Ramos (cell line): ENCODE results near the gene FERMT3.
"Not testable (repeated sequence)": the region's sequence is repeated elsewhere in the genome, so short reads cannot be mapped to it uniquely, and the experiment has no call there.

Experiments used
- in situ Hi-C: fragments of 300-500 bp; cut with MboI; formaldehyde crosslinking; loops from one replicate; pipeline ENCODE4 v1.14.3; 2022; ENCODE audit warnings: low sequenced_read_pairs; ENCODE audit not compliant: unreplicated experiment

Gene FERMT3

GRCh38 chr11:64206457-64207255, at the start of gene FERMT3:
TSS of gene FERMT3 (plus strand) at chr11:64206721. CDS start at chr11:64207365, 644 bp downstream.
- in situ Hi-C loops = no loop called here

GRCh38 chr11:64157631-64158394, 48.7 kb upstream of the FERMT3 start:
- in situ Hi-C loops = no loop called here

GRCh38 chr11:64161037-64161436, 45.5 kb upstream of the FERMT3 start:
- in situ Hi-C loops = no loop called here

- in situ Hi-C loops = not testable (repeated sequence)
Measured at GRCh38 chr11:64162769-64163168, 43.8 kb upstream of the FERMT3 start.

GRCh38 chr11:64163951-64164350, 42.6 kb upstream of the FERMT3 start:
- in situ Hi-C loops = no loop called here

- in situ Hi-C loops = no loop called here
Measured at GRCh38 chr11:64164392-64165312, 41.9 kb upstream of the FERMT3 start.

GRCh38 chr11:64165481-64165841, 41.1 kb upstream of the FERMT3 start:
- in situ Hi-C loops = no loop called here

GRCh38 chr11:64165842-64166635, 40.5 kb upstream of the FERMT3 start, which contains the start of gene MACROD1:
TSS of gene MACROD1 (minus strand) at chr11:64166113. CDS start at chr11:64165994, 119 bp downstream.
- in situ Hi-C loops = no loop called here

- in situ Hi-C loops = no loop called here
Measured at GRCh38 chr11:64170419-64170818, 36.1 kb upstream of the FERMT3 start.

- in situ Hi-C loops = no loop called here
Measured at GRCh38 chr11:64173616-64174355, 32.7 kb upstream of the FERMT3 start.

GRCh38 chr11:64176751-64177150, 29.8 kb upstream of the FERMT3 start:
- in situ Hi-C loops = no loop called here

GRCh38 chr11:64178203-64178602, 28.3 kb upstream of the FERMT3 start:
- in situ Hi-C loops = no loop called here

- in situ Hi-C loops = no loop called here
Measured at GRCh38 chr11:64178951-64179639, 27.4 kb upstream of the FERMT3 start.

- in situ Hi-C loops = no loop called here
Measured at GRCh38 chr11:64180891-64181290, 25.6 kb upstream of the FERMT3 start.

GRCh38 chr11:64181506-64182411, 24.8 kb upstream of the FERMT3 start:
- in situ Hi-C loops = no loop called here

- in situ Hi-C loops = no loop called here
Measured at GRCh38 chr11:64183890-64184289, 22.6 kb upstream of the FERMT3 start.

- in situ Hi-C loops = no loop called here
Measured at GRCh38 chr11:64185175-64185692, 21.3 kb upstream of the FERMT3 start.
